ENCODE data around the gene HMSD.

DNA sequence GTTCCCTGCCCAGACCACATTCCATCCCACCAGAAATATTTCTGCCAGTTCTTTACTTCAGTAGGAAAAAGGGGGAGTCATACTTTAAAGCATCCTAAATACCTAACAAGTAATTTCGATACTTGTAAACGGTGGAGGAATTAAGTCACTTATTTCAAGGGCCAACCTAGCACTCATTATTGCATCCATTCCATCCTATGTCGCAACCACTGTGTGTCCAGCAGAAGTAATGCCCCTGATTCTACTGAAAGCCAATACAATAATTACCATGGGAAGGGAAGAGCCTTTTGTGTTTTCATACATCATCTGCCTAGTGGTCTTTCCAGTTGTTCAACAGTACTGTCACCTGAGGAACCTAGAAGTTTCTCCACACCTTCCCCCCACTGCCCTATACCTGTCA, 33.3 kb downstream of the HMSD start:
- TF ChIP-seq, protein P1, sequence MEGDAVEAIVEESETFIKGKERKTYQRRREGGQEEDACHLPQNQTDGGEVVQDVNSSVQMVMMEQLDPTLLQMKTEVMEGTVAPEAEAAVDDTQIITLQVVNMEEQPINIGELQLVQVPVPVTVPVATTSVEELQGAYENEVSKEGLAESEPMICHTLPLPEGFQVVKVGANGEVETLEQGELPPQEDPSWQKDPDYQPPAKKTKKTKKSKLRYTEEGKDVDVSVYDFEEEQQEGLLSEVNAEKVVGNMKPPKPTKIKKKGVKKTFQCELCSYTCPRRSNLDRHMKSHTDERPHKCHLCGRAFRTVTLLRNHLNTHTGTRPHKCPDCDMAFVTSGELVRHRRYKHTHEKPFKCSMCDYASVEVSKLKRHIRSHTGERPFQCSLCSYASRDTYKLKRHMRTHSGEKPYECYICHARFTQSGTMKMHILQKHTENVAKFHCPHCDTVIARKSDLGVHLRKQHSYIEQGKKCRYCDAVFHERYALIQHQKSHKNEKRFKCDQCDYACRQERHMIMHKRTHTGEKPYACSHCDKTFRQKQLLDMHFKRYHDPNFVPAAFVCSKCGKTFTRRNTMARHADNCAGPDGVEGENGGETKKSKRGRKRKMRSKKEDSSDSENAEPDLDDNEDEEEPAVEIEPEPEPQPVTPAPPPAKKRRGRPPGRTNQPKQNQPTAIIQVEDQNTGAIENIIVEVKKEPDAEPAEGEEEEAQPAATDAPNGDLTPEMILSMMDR (IDR thresholded peaks at IDR 0.05) = no peak
- no peak for TF ChIP-seq POLR2A (IDR thresholded peaks at IDR 0.05)
